GM12892 (cell line): ENCODE measurements around the gene WNK4.

Experiments used
- POLR2A ChIP-seq: IDR thresholded peaks from 2 replicates; pipeline ENCODE4 v1.6.1; 2011; ENCODE audit warnings: low read depth, low read length, control low read depth
- POLR2AphosphoS5 ChIP-seq: IDR thresholded peaks from 2 replicates; pipeline ENCODE4 v1.6.1; 2011; ENCODE audit warnings: low read depth, low read length, control low read depth
- TAF1 ChIP-seq: IDR thresholded peaks from 2 replicates; pipeline ENCODE4 v1.6.1; 2011; ENCODE audit warnings: low read depth, mild to moderate bottlenecking, control low read depth, low read length, borderline replicate concordance

GRCh38 chr17:42761638-42762037 lies 18.8 kb upstream of the WNK4 start:
- TF ChIP-seq POLR2A (no peak), POLR2AphosphoS5 (no peak), TAF1 (no peak)
